Neutrophil (primary cell): ENCODE measurements around the gene C6orf47.

Experiments used
- H3K27ac ChIP-seq: fragments of 200-600 bp; sonication (generic); 2 replicates; pipeline ENCODE4 v1.5.1; 2016; ENCODE audit warnings: mild to moderate bottlenecking, moderate library complexity
- H3K27me3 ChIP-seq: fragments of 200-600 bp; sonication (generic); 2 replicates; pipeline ENCODE4 v1.6.0; 2016; ENCODE audit warnings: mild to moderate bottlenecking
- H3K36me3 ChIP-seq: fragments of 200-600 bp; sonication (generic); 2 replicates; pipeline ENCODE4 v1.5.1; 2017
- H3K4me1 ChIP-seq, 2 experiments: fragments of 200-600 bp in 1 of 2; sonication (generic) in 1 of 2; 1 replicate in 1 of 2; 2 replicates in 1 of 2; pipeline versions ENCODE4 v1.5.1 to v1.6.1; 2013 to 2016; ENCODE audit warnings: low read depth in 1 of 2, low read length in 1 of 2, mild to moderate bottlenecking in 1 of 2, moderate library complexity in 1 of 2; ENCODE audit not compliant: control insufficient read depth in 1 of 2, insufficient read depth in 1 of 2
- H3K4me3 ChIP-seq, 2 experiments: fragments of 200-600 bp in 1 of 2; sonication (generic) in 1 of 2; 1 replicate in 1 of 2; 2 replicates in 1 of 2; pipeline ENCODE4 v1.5.1; 2013 to 2016; ENCODE audit warnings: low read depth in 1 of 2, low read length in 1 of 2, mild to moderate bottlenecking in 1 of 2, moderate library complexity in 1 of 2
- H3K9me3 ChIP-seq: fragments of 200-600 bp; sonication (generic); 2 replicates; pipeline ENCODE4 v1.5.1; 2016
- CTCF ChIP-seq: fragments of 200-600 bp; sonication (generic); IDR thresholded peaks from 2 replicates; pipeline ENCODE4 v1.5.1; 2016; ENCODE audit warnings: antibody characterized with exemption

C6orf47 gene

GRCh38 chr6:31655349-31656237, 5.0 kb downstream of the C6orf47 start, which contains the start of gene APOM:
APOM (plus strand) TSS chr6:31655894; CDS start chr6:31655967, 73 bp downstream.
- Histone ChIP-seq H3K36me3 (peaks cover 27% of the 10 kb centered on the region), H3K27me3 (no peaks in the 10 kb centered on the region), H3K9me3 (no peaks in the 10 kb centered on the region), H3K27ac (peak within 1 kb of the TSS; percentile 27), H3K4me1 (peaks cover 62 to 65% of the 10 kb centered on the region in 2 experiments), H3K4me3 (no peak within 1 kb of the TSS)
- no peak for TF ChIP-seq CTCF

DNA sequence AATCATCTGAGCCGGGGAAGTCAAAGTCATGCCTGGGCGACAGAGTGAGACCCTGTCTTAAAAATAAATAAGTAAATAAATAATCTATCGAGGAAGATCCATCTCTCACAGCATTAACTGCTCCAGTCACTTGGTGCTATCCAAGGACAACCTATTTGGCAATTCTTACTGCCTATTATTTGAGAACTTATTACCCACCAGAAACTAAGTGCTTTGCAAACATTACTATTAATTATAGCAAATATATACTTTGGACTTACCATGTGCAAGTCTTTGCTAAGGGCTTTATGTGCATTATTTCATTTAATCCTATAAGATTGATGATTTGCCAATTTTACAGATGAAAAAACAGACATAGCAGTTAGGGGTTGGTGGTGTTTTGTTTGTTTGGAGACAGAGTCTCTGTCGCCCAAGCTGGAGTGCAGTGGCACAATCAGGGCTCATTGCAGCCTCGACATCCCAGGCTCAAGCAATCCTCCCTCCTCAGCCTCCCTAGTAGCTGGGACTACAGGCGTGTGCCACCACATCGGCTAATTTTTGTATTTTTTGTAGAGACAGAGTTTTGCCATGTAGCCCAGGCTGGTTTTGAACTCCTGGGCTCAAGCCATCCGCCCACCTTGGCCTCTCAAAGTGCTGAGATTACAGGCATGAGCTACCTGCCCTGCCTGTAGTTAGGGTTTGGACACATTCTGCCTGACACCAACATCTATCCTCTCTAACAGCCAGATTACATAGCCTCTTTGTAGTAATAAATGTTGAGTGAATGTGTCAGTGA, 5.8 kb downstream of the C6orf47 start:
- no peak overlapping the region for H3K4me3 ChIP-seq
- H3K9me3 ChIP-seq: no peaks in the 10 kb centered on the region
- no peak overlapping the region for H3K27ac ChIP-seq
- H3K27me3 ChIP-seq: no peaks in the 10 kb centered on the region
- H3K4me1 ChIP-seq: peaks cover 54 to 59% of the 10 kb centered on the region in 2 experiments
- peaks cover 28% of the 10 kb centered on the region for H3K36me3 ChIP-seq
- TF ChIP-seq CTCF: no peak

- Histone ChIP-seq H3K36me3 (peaks cover 44% of the 10 kb centered on the region), H3K27ac (peak overlapping the region; percentile 100)
These were observed 7.5 kb downstream of the C6orf47 start for GRCh38 chr6:31652925-31653724.

GRCh38 chr6:31651602-31652191, 8.9 kb downstream of the C6orf47 start:
- H3K27me3 ChIP-seq: no peaks in the 10 kb centered on the region
- H3K36me3 ChIP-seq: peaks cover 51% of the 10 kb centered on the region
- H3K4me1 ChIP-seq: peaks cover 28 to 32% of the 10 kb centered on the region in 2 experiments
- peak overlapping the region; percentile 100 for H3K27ac ChIP-seq
- TF ChIP-seq CTCF: no peak
- H3K9me3 ChIP-seq: no peaks in the 10 kb centered on the region
- peak overlapping the region; percentile 85 to 93 for H3K4me3 ChIP-seq

More at GRCh38 chr6:31652925-31653724, 7.5 kb downstream of the C6orf47 start:
- H3K4me1 ChIP-seq: peaks cover 38 to 42% of the 10 kb centered on the region in 2 experiments
- H3K4me3 ChIP-seq: peak overlapping the region; percentile 85 to 93
- H3K27me3 ChIP-seq: no peaks in the 10 kb centered on the region
- no peaks in the 10 kb centered on the region for H3K9me3 ChIP-seq
- TF ChIP-seq CTCF: no peak

DNA sequence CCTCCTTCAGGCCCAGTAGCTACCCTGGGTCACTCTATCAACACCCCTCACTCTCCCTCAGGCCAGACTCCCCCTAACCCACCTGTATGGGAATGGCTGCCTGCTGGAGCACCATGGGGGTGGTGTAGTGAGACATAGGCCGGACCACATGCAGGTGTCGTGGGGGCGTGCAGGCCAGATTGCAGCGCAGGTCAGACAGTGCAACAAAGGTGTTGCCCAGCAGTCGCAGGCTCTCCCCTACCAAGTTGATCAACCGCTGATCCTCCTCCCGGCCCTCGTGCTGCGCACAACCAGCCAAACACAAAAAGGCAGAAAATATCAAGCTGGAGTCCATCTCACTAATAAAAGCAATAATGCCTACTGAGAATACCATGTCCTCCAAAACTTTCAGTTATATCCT, 15.3 kb downstream of the C6orf47 start:
- Histone ChIP-seq H3K4me1 (no peaks in the 10 kb centered on the region), H3K9me3 (no peaks in the 10 kb centered on the region), H3K36me3 (peaks cover 93% of the 10 kb centered on the region), H3K27me3 (no peaks in the 10 kb centered on the region), H3K27ac (no peak overlapping the region), H3K4me3 (no peak overlapping the region)
- TF ChIP-seq CTCF: no peak
